ENCODE data around the gene NTM. TPM values are rescaled to one million over a fixed set of nuclear protein-coding genes. Genes with fewer than 3 reads are reported as not detected.

Gene NTM
- total RNA-seq, 4 donors from 2014 or later: 1.4 to 2.8 (median 1.7) TPM

DNA sequence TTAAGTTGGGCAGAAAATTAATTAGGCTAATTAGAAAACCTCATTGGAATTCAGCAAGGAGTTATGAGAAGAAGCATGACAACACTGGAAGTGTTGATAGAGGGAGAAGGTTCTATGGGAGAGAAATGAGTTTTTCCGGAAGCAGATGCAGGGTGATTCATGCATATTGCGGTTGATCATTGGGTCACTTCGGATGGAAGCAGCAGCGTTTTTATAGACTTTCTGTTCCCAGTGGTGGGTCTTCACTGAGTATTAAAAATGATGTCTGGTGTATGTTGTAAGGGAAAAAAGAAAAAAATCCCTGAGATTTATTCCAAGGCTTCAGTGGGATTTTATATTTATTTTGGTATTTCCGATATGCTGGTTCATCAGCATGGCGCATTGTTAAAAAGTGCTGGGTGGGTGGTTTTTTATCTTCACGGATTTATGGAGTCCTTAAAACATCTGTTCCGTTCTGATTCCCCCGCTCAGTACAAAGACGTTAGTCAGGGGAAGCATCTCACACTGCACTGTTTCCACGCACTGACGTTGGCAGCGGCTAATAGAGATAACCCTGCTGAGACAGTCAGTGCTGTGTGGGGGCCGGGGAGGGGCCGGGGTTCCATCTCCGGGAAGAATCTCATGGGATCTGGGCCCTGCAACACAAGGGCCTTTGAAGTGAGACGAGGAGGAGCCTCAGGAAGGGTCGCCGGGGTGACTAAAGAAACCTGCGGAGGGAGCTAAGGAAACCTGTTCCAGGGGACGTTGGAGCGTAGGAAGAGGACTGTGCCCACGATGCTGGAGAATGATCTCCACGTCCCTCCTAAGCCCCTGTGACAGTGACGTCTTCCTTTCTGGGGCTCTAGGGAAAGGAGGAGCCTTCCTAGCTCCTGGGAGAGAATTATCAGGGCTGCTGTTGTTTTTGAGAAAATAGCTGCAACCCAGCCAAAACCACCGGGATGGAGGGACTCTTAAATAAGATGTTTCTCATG, 390.0 kb downstream of the NTM start:
- TF ChIP-seq POLR2A (IDR thresholded peaks at IDR 0.05): no peak
- TF ChIP-seq, protein P1, sequence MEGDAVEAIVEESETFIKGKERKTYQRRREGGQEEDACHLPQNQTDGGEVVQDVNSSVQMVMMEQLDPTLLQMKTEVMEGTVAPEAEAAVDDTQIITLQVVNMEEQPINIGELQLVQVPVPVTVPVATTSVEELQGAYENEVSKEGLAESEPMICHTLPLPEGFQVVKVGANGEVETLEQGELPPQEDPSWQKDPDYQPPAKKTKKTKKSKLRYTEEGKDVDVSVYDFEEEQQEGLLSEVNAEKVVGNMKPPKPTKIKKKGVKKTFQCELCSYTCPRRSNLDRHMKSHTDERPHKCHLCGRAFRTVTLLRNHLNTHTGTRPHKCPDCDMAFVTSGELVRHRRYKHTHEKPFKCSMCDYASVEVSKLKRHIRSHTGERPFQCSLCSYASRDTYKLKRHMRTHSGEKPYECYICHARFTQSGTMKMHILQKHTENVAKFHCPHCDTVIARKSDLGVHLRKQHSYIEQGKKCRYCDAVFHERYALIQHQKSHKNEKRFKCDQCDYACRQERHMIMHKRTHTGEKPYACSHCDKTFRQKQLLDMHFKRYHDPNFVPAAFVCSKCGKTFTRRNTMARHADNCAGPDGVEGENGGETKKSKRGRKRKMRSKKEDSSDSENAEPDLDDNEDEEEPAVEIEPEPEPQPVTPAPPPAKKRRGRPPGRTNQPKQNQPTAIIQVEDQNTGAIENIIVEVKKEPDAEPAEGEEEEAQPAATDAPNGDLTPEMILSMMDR (IDR thresholded peaks at IDR 0.05): no peak
- H3K9me3 ChIP-seq: no peaks in the 10 kb centered on the region
- DNase-seq: no peak
- H3K4me1 ChIP-seq: no peaks in the 10 kb centered on the region
- H3K27me3 ChIP-seq: no peaks in the 10 kb centered on the region
- H3K27ac ChIP-seq: no peak overlapping the region
- H3K36me3 ChIP-seq: no peaks in the 10 kb centered on the region
- H3K4me3 ChIP-seq: no peak overlapping the region

DNA sequence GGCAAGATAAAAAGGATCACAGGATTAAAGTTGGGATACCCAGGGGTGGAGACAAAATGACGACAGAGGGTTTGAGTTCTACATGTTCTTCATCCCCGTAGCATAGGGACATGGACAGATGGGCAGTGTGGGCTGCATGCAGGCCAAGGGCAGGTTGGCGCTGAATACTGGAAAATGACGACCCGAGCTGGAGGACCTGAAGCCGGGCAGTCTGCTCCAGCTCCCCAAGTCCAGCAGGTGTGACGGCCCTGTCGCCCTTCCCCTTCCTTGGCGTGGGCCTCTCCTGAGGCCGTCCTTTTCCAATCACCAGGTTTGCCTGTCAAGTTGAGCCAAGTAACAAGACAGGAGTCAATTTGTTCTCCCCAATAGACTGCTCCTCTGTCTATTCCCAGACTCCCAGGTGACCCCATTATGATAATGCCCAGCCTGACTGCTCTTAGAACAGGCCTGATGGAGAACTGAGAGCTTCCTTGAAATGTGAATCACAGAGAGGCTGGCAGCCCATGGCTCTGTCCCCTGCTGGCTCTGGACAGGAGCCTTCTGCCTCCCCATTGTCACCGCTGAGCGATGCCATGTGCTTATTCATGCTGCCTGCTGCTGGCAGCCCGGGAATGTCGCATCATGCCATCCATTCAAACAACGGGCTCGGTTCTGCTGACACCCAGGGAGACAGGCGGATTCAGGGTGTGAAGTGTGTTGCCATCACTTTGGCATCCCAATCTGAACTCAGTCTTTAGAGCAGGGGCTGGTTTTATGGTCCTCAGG, 392.1 kb downstream of the NTM start:
- H3K9me3 ChIP-seq: no peaks in the 10 kb centered on the region
- TF ChIP-seq, protein P1 (IDR thresholded peaks at IDR 0.05): no peak
- no peak for TF ChIP-seq POLR2A (IDR thresholded peaks at IDR 0.05)
- H3K27me3 ChIP-seq: no peaks in the 10 kb centered on the region
- H3K4me3 ChIP-seq: no peak overlapping the region
- H3K36me3 ChIP-seq: no peaks in the 10 kb centered on the region
- H3K27ac ChIP-seq: no peak overlapping the region
- no peaks in the 10 kb centered on the region for H3K4me1 ChIP-seq
- DNase-seq: no peak

DNA sequence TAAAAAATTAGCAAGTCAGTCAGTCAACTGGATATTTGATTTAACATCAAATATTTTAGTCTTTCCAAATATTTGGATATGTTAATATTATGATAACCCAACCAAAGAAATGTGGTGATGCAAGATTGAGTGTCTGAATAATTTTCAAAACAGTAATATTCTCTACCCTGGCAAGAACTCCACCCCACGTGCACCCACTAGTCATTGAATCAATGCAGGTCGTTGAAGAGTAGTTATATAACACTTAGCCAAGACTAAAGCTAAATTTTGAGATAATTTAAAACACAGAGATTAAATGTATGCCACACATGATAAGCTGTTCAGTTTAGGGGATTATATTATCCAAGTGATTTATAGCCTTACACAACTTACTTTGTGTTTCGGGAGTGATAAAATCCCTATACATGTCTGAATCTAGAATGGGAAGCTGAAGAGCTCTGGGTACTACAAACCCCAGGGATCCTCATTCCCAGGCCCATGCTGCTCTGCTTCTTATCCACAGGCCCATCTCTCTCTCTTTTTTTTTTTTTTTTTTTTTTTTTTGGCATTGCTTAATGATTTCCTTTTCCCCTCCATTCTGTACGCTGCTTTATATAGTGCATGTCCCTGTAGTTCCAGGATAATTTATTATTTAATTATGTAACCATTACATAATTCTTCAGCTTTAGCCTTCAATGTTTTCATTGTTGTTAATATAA, 392.9 kb downstream of the NTM start:
- Histone ChIP-seq H3K27me3 (no peaks in the 10 kb centered on the region), H3K27ac (no peak overlapping the region), H3K9me3 (no peaks in the 10 kb centered on the region), H3K4me1 (no peaks in the 10 kb centered on the region), H3K4me3 (no peak overlapping the region), H3K36me3 (no peaks in the 10 kb centered on the region)
- no peak for DNase-seq
- no peak for TF ChIP-seq POLR2A (IDR thresholded peaks at IDR 0.05)
- TF ChIP-seq, protein P1 (IDR thresholded peaks at IDR 0.05): no peak

DNA sequence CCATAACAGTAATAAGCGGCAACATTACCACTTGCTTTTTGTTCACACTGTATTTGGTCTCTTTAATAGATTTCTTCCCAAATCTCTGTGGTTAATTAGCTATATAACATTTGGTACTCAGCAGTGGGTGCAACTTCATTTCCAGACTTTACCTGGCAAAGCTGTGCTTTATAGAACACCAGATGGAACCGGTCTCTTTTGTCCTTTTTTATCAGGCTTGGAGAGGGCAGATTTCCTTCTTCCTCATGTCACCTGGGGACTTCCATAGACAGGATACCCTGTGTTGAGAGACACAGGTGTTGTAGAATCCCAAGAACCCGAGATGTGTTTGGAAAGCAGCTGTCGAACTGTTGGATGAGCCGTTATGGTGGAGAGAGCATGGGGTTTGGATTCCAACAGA, 393.7 kb downstream of the NTM start:
- H3K4me1 ChIP-seq: no peaks in the 10 kb centered on the region
- no peak overlapping the region for H3K27ac ChIP-seq
- TF ChIP-seq POLR2A (IDR thresholded peaks at IDR 0.05): no peak
- TF ChIP-seq, protein P1 (IDR thresholded peaks at IDR 0.05): no peak
- no peaks in the 10 kb centered on the region for H3K36me3 ChIP-seq
- no peaks in the 10 kb centered on the region for H3K27me3 ChIP-seq
- DNase-seq: no peak
- no peaks in the 10 kb centered on the region for H3K9me3 ChIP-seq
- H3K4me3 ChIP-seq: no peak overlapping the region

DNA sequence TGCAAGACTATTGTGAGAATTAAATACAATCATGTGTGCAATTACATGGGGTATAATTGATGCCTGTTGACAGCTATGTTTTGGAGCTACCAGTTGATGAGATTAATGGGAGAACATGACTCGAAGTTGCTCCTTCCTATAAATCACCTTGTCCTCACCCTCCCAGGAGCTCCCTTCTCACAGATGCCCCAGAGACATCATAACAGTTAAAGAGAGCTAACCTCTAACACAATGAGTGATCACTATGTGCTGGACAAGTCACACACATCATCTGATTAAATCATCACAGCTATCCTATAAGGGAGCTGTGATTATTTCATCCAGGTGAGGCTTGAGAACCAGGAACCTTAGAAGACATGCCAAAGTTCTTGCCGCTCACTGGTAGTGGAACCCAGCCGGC, 394.2 kb downstream of the NTM start:
- H3K4me1 ChIP-seq: no peaks in the 10 kb centered on the region
- DNase-seq: no peak
- TF ChIP-seq, protein P1 (IDR thresholded peaks at IDR 0.05): no peak
- no peak for TF ChIP-seq POLR2A (IDR thresholded peaks at IDR 0.05)
- H3K27ac ChIP-seq: no peak overlapping the region
- no peak overlapping the region for H3K4me3 ChIP-seq
- no peaks in the 10 kb centered on the region for H3K9me3 ChIP-seq
- H3K36me3 ChIP-seq: no peaks in the 10 kb centered on the region
- no peaks in the 10 kb centered on the region for H3K27me3 ChIP-seq

Measured in Peyer's patch (tissue), 4 donors.